Activated naive CD4-positive, alpha-beta T cell treated with anti-CD3 and anti-CD28 coated beads, Interleukin-2, amount 50 U/mL, for 16 hours (primary cell): Measurements from ENCODE around the gene PCNX2.
"Not testable (repeated sequence)": the region's sequence is repeated elsewhere in the genome, so short reads cannot be mapped to it uniquely, and the experiment has no call there.

Experiments used
- DNase-seq: peaks from one replicate; pipeline ENCODE4 v3.0.0-alpha.2; 2020

Gene PCNX2

DNA sequence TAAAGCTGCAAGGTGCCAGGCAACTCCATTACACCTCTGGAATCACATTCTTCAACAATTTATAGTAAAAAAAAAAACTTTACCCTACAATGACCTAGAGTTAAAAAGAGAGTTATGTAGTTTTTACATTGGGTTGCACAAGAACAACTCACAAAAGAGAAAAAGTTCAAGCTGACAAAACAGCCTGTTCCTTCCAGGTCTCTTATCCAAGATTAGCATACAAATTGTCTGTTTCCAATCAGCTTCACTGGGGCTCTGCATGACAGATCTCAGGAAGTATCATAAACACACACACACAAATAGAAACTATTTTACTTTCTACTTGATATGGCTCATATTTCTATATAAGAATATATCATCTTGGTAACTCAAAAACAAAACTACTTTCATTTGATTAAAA lies 154.6 kb downstream of the PCNX2 start:
- no peak for DNase-seq

DNA sequence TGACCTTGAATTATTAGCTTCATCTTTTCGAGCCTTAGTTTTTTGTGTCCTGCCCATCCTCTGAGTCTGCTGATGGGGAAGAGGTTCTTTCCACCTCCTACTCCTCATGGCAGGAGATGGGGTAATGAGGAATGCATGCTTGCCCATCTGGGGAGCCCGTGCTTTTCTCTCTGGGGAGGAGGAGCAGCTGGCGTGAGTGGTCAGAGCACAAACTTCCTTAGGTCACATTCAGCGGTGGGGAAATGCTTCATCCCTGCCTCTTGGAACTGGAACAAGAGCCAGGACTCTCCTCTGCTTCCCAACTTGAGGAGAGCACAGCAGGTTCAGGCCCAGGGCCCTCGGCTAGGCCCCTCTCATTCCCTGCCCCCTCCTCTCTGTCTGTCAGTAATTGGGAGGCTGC lies 155.0 kb downstream of the PCNX2 start:
- DNase-seq = no peak

DNA sequence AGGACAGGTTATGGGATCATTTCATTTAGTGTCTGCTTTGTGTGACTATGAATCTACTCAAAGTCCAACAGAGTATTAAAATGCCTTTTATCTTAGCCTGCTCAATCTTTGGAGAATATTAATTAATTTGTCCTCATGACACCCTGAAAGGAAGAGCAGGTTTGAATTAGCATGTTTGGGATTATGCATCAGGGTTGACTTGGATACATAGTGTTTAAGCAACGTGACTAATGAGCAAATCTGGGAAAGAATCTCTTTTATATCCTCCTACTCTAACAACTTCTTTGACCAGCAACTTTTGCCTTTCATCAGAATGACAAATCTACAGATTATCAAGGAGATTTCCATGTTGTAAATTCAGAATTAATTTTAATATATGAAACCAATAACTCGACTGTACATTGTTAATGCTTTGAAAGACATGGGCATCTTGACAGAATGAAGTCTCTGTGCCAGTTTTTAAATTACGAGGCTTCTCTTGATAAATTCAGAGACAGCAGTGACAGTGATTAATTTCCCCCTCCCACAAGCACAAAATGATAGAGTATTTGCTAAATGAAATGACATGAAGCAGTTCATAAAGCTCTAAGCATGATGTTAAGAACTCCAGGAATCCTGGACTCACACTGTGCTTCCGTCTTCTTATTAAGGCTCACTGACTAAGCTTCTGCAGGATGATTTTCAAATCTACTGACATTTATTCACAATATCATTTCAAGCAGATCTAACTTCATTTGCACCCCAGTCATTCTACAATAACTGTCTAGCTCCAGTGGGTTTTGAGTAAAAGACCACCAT lies 156.5 kb downstream of the PCNX2 start:
- DNase-seq = no peak

DNA sequence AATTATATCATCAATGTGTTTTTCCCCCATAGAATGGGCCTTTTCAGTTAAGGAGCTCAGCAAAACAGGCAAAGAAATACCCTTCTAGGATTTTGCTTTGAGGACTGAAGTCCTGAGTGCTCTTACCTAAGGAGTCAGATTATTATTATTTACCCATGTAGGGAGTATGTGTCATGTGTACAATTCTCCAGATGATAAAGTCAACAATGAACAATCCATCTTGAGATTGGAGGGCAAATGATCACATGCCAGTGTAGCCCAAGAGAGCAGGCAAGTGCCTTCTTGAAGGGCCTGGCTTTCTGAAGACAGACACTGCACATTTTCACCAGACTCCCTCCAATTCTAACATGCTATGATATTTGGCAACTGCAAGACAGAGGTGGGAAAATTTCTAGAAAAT lies 159.7 kb downstream of the PCNX2 start:
- DNase-seq = no peak

DNA sequence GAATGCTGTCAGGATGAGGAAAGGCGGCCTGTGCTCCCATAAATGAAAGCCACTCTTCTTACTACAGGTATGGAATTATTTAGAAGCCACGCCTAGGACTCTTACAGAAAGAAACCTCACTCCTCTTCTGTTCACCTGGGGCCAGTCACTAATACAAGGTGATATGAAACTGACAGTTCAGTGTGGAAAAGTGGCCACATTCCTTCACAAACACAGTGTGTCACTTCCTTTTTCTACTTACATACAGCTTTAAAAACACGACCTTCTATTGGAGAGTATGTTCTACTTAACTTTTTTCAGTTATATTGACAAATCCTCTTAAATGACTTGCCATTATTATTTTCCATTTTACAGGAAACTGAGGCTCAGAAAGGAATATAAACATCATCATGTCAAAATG lies 163.1 kb downstream of the PCNX2 start:
- no peak for DNase-seq

DNA sequence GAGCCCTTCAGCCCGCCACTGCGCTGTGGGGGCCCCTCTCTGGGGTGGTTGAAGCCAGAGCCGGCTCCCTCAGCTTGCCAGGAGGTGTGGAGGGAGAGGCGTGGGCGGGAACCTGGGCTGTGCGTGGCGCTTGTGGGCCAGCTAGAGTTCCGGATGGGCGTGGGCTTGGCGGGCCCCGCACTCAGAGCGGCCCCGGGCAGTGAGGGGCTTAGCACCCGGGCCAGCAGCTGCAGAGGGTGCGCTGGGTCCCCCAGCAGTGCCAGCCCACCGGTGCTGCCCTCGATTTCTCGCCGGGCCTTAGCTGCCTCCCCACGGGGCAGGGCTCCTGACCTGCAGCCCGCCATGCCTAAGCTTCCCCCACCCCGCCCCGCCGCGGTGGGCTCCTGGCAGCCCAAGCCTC lies 166.5 kb downstream of the PCNX2 start:
- not testable (repeated sequence) for DNase-seq

- no peak for DNase-seq
Observed at GRCh38 chr1:233127157-233127556, 168.4 kb downstream of the PCNX2 start.

DNA sequence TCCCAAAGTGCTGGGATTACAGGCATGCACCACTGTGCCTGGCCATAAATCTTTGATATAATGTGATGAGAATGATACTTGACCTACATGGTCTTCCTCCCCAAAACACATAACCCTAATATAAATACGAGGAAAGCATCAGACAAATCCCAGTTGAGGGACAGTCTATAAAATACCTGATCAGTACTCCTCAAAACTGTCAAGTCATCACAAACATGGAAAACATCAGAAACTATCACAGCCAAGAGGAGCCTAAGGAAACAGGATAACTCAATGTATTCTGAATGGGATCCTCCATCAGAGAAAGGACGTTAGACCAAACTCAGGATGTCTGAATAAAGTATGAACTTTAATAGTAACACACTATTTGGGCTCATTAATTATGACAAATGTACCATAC lies 172.7 kb downstream of the PCNX2 start:
- DNase-seq = no peak

- no peak for DNase-seq
Observed at GRCh38 chr1:233121947-233122559, 173.5 kb downstream of the PCNX2 start.

GRCh38 chr1:233114860-233115259 lies 180.7 kb downstream of the PCNX2 start:
- no peak for DNase-seq

DNA sequence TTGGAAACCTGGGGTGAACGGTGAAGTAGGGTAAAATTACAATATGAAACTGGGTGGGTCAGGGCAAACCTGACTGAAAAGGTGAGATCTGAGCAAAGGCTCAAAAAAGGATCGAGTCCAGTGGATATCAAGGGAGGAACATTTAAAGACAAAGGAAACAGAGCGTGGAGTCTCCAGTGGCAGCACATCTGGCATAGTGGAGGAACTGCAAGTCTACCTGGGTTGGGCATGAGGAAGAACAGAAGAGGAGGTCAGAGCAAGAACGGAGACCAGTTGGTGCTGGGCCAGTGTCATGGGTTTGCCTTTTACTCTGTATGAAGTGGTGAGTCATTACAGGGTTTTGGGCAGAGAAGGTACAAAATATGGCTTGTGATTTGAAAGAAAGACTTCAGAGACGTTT lies 181.4 kb downstream of the PCNX2 start:
- DNase-seq = no peak

DNA sequence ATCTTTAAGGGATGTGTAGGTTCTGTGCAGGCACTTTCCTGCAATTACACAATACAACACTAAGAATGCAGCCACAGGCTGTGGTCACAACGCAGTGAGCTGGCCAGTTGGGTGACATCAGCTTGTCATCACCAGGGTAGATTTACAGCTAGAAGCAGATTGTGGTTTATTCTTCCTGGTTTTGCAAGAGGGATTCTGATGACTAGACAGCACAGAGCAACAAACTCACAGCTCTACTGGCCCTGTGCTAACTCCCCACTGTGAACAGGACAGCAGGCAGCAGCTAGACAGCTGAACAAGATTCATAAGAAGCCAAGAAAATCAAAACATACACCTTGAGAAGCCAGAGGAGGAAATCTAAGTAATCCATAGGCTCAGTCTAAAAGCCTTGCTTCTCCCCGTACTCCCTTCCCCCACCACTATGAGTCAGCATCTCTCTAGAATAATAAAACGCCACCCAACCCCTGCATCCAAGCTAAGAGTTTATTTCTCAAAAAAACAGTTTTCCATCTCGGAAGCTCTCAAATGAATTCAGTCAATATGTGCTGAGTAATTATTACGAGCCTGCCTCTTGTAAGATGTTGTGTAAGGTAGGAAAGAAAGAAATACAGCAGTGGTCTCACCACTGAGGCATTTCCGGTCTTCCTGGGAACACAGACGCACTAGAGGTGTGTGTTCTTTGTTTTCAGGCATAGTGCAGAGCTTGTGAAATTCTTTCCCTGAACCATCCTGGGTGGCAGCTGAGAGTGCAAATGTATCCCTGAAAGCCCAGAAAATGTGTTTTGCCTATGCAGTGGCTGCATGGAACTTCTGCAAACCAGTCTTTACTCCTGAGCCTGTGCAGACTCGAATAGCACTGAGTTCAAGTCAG lies 182.3 kb downstream of the PCNX2 start:
- DNase-seq = no peak

GRCh38 chr1:233112186-233113008 lies 183.1 kb downstream of the PCNX2 start:
- DNase-seq = no peak

DNA sequence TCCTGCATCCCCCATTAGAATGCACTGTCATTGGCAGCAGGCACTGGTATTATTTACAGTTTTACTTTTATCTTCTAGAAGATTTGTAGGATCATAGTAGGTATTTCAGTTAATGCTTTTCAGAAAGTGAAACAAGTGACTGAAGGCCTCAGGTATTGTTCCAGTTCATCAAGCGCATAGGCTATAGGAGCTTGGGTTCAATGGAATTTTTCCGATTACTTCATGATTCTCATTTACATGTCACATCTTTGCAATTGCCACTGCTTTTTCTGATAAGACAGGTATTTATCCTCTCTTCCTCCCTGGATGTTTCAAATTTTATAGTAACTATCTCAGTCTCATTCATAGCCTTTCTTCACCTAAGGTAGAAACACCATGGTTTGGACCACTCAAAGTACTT lies 183.8 kb downstream of the PCNX2 start:
- DNase-seq = no peak

GRCh38 chr1:233109096-233109495 lies 186.4 kb downstream of the PCNX2 start:
- no peak for DNase-seq

- not testable (repeated sequence) for DNase-seq
Observed at GRCh38 chr1:233107716-233108130, 187.8 kb downstream of the PCNX2 start.

DNA sequence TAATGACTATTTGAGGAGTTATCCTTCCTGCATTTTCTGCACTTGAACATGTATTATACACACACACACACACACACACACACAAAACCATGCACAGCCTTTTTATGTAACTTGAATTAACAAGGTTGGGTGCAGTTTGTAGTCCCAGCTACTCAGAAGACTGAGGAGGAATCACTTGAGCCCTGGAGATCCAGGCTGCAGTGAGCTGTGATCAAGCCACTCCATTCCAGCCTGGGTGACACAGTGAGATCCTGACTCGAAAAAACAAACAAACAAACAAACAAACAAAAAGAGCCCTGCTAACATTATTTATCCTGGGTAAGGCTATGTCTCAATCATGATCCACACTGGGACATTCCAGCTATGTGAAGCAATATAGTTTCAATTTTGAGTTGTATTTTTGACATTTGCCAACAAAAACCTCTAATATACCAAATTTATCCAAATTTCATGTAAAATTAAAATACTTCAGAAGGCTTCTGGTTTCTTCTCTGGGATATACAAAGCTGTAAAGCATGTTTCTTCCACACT lies 188.3 kb downstream of the PCNX2 start:
- DNase-seq = no peak

- no peak for DNase-seq
Observed at GRCh38 chr1:233105225-233105624, 190.3 kb downstream of the PCNX2 start.

DNA sequence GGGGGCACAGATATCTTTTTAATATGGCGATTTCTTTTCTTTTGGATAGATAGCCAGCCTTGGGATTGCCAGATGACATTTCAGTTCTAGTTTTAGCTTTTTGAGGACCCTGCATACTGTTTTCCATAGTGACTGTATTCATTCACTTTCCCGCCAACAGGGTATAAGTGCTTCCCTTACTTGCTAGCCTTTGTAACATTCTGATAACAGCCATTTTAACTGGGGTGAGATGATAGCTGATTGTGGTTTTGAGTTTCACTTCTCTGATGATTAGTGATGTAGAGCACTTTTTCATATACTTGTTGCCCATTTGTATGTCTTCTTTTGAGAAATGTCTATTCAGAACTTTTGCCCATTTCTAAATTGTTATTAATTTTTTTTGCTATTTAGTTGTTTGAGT lies 193.2 kb downstream of the PCNX2 start:
- DNase-seq = no peak

DNA sequence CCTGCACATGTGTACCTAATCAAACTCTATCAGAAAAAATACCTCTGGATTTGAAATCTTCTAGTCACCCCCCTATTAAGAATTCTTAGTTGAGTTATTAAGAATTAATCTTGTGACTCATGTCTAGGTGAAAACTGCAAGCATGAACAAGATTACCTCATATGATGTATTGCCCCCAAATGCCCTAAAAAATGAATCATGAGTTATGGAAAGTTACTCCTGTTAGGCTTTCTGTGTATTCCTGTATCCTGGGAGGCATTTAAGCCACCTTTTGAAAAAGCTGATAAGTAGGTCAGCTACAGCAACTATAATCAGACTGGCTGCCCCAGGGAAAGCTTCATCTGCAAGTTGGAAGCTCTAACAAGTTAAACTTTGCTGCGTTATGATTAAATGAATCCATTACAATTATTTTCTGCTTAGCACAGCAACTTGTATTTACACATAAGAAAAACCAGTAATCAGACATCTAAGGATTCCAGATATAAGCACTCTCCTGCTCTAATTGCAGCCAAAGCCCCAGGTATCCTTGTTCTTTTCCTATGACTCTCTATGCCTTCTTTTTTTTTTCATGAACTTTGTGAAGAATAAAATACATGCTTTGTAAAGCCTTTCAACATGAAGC lies 197.5 kb downstream of the PCNX2 start:
- DNase-seq = no peak

- DNase-seq = no peak
Observed at GRCh38 chr1:233097546-233097945, 198.0 kb downstream of the PCNX2 start.

- DNase-seq = no peak
Observed at GRCh38 chr1:233094691-233095090, 200.8 kb downstream of the PCNX2 start.
